Measurements from ENCODE around the gene TOGARAM1.
A peak's percentile ranks its signal among the peaks of the same experiment; 100 is the strongest.

TOGARAM1 gene

DNA sequence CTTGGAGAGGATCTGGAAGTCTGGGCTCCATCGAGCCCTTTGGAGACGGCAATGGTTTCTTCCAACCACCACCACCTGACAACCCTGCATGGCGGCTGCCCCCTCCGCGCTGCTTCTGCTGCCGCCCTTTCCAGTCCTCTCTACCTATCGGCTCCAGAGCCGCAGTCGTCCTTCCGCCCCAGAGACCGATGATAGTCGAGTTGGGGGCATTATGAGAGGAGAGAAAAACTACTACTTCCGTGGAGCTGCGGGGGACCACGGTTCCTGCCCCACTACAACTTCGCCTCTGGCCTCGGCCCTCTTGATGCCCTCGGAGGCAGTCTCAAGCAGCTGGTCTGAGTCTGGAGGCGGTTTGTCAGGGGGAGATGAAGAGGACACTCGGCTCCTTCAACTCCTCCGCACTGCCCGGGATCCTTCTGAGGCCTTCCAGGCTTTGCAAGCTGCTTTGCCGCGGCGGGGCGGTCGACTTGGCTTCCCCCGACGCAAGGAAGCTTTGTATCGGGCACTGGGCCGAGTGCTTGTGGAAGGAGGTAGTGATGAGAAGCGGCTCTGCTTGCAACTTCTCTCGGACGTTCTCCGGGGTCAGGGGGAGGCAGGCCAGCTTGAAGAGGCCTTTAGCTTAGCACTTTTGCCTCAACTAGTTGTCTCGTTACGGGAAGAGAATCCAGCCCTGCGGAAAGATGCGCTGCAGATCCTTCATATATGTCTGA is 499 bp downstream of the TOGARAM1 start:
- peak; percentile 59 for DNase-seq (ENCODE audit: low spot score)

DNA sequence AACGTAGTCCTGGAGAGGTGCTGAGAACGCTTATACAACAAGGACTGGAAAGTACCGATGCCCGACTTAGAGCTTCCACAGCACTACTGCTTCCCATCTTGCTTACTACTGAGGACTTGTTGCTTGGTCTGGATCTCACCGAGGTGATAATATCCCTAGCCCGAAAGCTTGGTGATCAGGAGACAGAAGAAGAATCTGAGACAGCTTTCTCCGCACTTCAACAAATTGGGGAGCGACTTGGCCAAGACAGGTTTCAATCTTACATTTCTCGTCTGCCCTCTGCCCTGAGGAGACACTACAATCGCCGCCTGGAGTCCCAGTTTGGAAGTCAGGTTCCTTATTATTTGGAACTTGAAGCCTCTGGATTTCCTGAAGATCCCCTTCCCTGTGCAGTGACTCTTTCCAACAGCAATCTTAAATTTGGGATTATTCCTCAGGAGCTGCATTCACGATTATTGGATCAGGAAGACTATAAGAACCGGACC is 1.1 kb downstream of the TOGARAM1 start:
- DNase-seq (ENCODE audit: low spot score), result no peak

DNA sequence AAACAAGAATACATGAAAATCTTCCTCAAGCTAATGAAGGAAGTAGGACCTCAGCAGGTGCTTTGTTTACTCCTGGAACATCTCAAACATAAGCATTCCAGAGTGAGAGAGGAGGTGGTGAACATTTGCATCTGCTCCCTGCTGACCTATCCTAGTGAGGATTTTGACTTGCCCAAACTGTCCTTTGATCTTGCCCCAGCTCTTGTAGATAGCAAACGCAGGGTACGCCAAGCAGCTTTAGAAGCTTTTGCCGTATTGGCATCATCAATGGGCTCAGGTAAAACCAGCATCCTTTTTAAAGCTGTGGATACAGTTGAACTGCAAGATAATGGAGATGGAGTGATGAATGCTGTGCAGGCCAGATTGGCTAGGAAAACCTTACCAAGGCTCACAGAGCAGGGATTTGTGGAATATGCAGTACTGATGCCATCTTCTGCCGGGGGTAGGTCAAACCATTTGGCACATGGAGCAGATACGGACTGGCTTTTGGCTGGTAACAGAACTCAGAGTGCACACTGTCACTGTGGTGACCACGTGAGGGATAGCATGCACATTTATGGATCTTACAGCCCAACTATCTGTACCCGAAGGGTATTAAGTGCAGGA is 1.9 kb downstream of the TOGARAM1 start:
- no peak for DNase-seq (ENCODE audit: low spot score)

DNA sequence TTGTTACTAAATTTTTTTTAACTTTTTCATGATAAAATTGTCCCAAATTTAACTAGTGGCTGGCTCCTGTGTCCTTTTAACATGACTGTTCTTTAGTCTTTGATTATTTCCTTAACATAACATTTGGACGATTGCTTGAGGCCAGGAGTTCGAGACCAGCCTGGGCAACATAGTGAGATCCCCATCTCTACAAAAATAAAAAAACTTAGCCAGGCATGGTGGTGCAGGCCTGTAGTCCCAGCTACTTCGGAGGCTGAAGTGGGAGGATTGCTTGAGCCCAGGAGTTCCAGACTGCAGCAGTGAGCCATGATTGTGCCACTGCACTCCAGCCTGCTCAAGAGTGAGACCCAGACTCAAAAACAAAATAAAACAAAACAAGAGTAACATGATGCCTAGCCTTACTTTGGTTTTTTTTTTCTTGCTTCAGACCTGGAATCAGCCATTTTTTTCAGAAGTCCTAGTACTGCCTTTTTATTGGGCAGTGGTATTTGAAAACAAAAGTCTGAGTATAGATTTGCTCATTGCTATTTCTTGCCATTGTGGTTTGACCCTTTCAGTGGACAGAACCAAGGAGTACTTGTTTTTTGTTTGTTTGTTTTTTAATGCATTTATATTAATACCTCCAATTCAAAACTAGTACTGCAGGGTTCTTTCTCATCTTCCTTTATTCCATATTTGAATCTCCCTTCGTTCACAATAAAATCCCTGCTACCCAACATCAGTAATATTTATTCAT is 4.8 kb downstream of the TOGARAM1 start:
- DNase-seq (ENCODE audit: low spot score), result no peak

DNA sequence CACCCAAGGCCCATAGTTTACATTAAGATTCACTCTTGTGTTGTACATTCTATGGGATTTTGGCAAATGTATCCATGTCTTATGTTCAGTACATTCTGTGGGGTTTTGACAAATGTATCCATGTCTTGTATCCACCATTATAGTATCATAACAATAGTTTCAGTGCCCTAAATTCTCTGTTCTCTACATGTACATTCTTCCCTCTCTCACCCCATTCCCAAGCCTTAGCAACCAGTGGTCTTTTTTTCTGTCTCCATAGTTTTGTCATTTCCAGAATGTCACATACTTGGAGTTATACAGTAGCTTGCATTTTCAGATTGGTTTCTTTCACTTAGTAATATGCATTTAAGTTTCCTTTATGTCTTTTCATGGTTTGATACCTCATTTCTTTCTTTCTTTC is 6.7 kb downstream of the TOGARAM1 start:
- DNase-seq (ENCODE audit: low spot score), result no peak

DNA sequence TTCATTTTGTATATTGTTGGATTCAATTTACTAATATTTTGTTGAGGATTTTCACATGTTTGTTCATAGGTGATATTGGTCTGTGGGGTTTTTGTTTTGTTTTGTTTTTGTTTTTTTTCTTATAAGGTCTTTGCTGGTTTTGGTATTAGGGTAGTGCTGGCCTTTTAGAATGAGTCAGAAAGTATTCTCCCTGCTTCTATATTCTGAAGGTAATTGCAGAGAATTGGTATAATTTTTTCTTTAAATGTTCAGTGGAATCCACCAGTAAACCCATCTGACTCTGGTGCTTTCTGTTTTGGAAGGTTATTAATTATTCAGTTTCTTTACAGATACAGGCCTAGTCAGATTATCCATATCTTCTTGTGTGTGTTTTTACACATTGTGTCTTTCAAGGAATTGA is 8.9 kb downstream of the TOGARAM1 start:
- DNase-seq (ENCODE audit: low spot score), result no peak

DNA sequence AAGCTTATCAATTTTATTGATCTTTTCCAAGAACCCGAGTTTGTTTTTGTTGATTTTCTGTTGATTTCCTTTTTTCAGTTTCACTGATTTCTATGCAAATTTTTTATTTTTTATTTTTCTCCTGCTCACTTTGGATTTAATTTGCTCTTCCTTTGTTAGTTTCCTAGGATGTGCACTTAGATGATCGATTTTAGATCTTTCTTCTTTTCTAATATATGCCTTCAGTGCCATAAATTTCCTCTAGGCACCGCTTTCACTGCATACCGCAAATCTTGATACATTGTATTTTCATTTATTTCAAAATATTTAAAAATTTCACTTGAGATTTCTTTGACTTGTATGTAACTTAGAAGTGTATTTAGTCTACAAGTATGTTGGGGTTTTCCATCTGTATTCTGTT is 9.5 kb downstream of the TOGARAM1 start:
- DNase-seq (ENCODE audit: low spot score), result no peak

DNA sequence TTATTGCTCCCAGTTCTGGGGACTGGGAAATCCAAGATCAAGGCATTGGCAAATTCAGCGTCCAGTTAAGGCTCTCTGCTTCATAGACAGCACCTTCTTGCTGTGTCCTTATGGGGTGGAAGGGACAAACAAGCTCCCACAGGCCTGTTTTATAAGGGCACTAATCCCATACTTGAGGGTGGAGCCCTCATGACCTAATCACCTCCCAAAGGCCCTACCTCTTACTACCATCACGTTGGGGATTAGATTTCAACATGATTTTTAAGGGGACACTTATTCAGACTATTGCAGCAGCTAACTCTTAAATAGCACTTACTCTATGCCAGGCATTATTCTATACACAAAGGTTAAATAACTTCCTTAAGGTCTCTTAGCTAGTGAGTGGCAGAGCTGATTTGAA is 17.3 kb downstream of the TOGARAM1 start:
- no peak for DNase-seq (ENCODE audit: low spot score)

DNA sequence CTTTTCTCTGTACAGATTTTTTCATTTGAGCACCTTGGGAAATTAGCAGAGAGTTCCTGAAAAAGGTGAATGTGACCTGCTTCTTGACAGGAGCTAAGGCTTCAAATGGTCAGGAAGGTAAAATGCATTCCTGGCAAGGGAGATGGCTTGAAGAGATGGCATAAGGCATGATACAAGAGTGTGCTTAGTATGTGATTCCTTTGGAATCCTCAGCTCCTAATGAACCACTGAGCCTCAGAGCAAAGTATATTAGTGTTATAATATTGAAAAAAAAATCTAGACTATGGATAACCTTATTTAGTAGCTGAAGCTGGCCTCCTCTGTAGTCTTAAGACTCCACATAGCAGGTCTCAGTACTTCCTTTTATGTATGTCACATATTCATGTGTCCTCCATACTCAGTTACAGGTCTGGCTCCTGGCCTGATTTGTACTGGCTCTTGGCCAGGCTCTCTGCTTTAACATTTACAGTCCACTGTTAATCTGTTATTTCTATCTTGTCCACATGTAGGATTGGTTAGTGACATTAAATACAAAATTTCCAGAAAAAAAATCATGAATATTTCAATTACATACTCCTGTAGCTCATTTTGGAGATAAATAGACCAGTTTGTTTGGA is 17.9 kb downstream of the TOGARAM1 start:
- DNase-seq (ENCODE audit: low spot score), result no peak

DNA sequence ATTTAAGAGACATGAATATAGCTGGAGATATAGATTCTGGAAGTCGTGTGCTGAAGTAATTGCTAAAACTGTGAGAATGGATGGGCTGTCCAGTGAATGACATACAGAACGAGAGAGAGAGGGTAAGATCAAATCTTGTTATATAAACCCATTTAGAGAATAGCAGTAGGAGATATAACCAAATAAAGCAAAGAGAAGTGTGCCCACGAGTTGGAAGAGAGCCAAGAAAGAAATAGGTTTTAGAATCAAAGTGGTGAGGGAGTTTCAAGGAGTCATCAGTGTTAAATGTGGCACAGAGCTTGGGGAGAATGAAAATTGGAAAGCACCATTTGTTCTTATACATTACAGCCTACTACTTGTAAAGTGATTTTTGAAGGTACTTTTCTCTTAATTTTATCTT is 19.2 kb downstream of the TOGARAM1 start:
- peak; percentile 72 for DNase-seq (ENCODE audit: low spot score)

DNA sequence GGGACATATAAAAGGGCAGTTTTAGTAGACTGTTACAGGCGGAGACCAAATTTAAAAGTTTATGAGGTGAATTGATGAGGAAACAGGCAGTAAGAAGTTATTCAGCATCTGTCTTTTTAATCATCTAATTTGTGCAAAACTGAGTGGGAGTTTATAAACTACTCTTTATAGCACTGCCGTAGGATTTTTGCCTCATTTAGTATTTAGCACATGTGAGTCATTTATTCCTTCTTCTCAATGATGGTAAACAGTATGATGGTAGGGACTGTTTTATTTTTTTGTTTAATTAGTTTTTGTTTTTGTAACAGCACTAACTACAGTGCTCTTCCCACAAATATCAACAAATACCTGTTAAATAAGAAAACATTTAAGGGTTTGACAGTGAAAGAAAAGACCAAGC is 20.6 kb downstream of the TOGARAM1 start:
- DNase-seq (ENCODE audit: low spot score), result no peak

DNA sequence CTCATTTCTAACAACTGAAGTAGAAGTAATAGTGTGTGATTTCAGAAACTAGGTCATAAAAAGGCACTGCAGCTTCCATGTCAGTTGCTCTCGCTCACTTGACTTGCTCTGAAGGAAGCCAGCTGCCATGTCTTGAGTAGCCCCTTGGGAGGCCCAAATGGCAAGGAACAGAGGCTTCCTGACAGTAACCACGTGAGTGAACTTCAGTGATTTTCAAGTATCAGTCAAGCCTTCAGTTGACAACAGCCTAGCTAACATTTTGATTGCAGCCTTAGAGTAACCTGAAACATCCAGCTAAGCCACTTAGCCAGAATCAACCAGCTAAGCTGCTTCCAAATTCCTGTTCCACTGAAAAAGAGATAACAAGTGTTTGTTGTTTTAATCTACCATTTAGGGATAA is 26.7 kb downstream of the TOGARAM1 start:
- no peak for DNase-seq (ENCODE audit: low spot score)

DNA sequence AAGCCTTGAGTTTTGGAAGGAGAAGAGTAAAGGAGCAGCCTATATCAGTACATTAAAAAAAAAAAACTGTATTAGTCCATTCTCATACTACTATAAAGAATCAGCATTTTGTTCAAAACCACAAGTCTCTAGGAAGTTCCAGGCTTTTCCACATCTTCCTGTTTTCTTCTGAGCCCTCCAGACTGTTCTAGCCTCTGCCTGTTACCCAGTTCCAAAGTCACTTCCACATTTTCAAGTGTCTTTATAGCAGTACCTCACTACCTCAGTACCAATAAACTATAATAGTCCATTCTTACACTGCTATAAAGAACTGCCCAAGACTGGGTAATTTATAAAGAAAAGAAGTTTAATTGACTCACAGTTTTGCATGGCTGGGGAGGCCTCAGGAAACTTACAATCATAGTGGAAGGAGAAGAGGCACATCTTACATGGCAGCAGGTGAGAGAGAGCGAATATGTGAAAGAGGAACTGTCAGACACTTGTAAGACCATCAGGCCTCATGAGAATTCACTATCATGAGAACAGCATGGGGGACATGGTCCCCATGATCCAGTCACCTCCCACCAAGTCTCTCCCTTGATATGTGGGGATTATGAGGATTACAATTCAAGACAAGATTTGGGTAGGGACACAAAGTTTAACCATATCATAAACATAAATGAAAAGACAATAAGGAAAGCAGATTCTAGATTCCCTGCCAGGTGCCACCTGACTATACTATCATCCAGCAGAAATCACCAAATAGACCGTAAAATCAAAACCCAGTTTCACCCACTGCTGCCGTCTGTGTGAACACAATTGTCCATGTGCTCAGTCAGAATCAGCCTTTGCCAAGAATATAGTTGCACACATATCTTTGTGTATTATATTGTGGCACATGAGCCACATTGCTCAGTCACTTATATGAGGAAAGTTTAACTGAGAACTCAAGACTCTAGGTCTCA is 27.8 kb downstream of the TOGARAM1 start:
- DNase-seq (ENCODE audit: low spot score), result no peak

DNA sequence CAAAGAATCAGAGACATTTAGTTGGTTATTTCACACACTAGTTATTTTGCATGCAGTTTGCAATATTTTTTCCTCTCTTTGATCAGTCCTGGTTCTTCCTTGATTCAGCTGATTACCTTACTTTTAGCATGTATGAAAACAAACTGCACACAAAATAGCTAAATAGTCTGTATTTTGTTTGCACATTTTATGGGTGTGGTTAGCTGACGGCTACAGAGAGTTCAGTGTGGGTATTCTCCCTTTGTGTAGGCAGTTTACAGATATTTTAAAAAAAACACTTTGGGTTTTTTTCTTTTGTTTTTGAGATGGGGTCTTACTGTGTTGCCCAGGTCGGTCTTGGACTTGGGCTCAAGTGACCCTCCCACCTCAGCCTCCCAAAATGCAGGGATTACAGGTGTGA is 28.5 kb downstream of the TOGARAM1 start:
- no peak for DNase-seq (ENCODE audit: low spot score)

DNA sequence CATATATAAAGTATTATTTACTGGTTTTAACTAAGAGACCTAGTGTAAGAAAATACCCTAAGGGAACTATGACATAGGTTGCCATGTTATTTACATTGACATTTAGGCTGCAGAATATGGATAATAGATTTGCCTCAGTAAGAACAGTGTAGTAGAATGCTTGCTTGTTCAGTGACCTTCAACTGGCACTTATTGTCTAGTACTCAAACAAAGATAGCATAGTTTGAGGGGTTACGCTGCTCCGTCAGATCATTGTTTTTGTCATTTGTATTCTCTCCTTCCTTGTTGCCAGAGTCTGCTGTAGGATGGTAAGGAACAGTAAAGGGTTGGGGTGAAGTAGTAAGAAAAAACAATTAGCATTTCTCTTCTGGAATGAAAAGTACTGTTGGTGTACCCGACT is 33.2 kb downstream of the TOGARAM1 start:
- peak; percentile 77 for DNase-seq (ENCODE audit: low spot score)

DNA sequence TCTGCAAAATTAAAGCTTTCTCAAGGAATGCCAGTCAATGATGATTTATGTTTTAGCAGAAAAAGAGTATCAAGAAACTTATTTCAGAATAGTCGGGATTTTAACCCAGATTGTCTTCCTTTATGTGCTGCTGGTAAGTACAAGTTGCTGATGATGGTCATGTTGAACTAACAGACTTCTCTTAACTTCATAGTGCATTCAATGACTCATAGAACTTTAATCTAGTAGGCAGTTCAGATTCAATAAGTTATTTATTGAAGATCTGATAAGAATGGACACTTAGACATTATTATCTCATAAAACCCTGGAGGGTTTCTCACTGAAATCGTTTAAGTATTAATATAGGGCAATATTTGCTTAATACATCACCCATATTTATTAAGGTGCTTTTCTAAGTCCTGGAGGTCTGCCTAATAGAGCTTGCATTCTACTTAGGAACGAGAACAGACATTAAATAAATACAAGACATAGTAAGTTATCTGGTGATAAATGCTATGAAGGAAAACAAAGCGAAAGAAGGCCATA is 33.8 kb downstream of the TOGARAM1 start:
- no peak for DNase-seq (ENCODE audit: low spot score)

DNA sequence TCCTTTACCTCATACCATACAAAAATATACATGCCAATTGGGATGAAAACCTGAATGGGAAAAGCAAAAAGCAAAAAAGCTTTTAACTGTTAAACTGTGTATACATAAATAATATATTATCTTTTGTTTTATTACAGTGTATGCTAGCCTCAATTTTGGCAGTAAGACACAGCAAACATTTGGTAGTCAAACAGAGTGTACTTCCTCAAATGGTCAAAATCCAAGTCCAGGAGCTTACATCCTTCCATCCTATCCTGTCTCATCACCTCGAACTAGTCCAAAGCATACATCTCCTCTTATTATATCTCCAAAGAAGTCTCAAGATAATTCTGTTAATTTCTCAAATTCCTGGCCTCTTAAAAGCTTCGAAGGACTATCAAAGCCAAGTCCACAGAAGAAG is 41.9 kb downstream of the TOGARAM1 start:
- DNase-seq (ENCODE audit: low spot score), result no peak

DNA sequence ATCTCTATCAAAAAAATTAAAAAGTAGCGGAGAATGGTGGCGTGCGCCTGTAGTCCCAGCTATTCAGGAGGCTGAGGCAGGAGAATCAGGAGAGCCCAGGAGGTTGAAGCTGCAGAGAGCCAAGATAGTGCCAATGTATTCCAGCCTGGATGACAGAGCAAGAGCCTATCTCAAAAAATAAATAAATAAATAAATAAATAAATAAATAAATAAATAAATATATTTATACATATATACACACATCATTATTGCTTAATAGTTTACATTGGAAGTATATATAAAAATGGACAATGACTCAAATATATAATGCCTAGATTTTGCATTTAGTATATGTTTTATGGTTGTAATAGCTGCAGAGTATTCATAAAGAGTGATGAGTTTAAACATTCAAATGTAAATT is 53.1 kb downstream of the TOGARAM1 start:
- no peak for DNase-seq (ENCODE audit: low spot score)

DNA sequence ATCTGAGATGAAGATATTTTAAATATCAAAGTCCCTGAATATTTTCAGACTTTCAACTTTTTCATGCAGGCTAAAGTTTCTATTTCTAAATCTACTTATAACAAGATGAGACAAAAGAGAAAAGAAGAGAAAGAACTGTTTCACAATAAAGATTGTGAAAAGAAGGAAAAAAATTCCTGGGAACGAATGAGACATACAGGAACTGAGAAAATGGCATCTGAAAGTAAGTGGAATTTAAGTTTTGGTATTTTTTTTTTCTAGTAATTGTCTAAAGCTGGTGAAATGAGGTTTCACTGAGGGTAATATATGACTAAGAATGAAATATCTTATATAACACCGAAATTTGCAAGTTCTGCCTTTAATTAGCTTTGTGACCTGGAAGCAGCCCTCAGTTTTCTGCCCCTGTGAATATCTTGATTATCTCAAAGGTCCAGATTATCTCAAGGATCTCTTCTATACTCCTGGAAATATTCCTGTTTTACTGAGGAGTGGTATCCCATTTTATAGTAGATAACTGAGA is 66.2 kb downstream of the TOGARAM1 start:
- DNase-seq (ENCODE audit: low spot score), result no peak

DNA sequence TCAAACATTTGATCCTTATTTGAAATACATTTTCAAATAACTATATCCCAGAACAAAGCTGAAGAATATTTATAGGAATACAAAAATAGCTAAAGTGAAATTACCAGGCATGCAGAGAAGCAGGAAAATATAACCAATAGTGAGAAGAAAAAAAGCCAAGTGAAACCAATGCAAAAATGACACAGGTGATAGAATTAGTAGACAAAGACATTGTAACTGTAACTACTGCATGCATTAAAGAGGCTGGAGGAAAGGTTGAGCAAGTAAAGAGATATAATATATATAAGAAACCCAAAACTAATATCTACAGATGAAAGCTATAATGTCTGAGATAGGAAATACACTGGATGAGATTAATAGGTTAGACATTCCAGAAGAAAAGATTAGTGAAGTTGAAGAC is 72.7 kb downstream of the TOGARAM1 start:
- no peak for DNase-seq (ENCODE audit: low spot score)

DNA sequence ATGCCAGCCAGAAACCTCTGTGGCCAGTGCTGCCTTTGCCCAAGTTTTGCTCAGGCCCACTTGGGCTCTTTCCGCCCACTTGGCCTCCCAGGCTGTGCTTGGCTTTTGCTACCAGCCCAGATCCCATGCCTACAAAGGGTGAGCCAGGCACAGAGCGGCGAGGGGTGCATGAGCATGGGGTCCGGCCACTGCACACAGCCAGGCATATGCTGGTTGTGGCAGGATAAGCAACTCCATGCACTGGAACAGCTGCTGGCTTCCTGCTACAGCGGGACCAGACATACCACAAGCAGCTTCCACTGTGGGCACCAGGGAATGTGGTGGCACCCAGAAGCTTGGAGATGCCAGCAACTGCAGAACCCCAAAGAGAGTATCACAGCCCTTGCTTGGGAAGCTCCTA is 76.3 kb downstream of the TOGARAM1 start:
- no peak for DNase-seq (ENCODE audit: low spot score)
